Astrocyte of the spinal cord (primary cell): ENCODE measurements around the gene TMEM273.

Experiments
- DNase-seq: peaks from one replicate; pipeline ENCODE4 v3.0.0; 2011; ENCODE audit warnings: low read depth, low spot score
- H3K4me3 ChIP-seq: 2 replicates; pipeline ENCODE4 v1.5.1; 2011; ENCODE audit warnings: low read depth, mild to moderate bottlenecking, low read length, moderate library complexity
- in situ Hi-C: cut with HindIII; loops from 2 replicates; pipeline ENCODE4 v1.10.0; 2017; ENCODE audit warnings: low sequenced_read_pairs
- TF ChIP-seq, protein P1 (sequence below): IDR thresholded peaks from 2 replicates; pipeline ENCODE4 v1.5.1; 2012; ENCODE audit warnings: low read depth, mild to moderate bottlenecking, low read length, inconsistent platforms

TMEM273 gene

GRCh38 chr10:49174261-49174925 lies 13.8 kb downstream of the TMEM273 start:
- TF ChIP-seq, protein P1, sequence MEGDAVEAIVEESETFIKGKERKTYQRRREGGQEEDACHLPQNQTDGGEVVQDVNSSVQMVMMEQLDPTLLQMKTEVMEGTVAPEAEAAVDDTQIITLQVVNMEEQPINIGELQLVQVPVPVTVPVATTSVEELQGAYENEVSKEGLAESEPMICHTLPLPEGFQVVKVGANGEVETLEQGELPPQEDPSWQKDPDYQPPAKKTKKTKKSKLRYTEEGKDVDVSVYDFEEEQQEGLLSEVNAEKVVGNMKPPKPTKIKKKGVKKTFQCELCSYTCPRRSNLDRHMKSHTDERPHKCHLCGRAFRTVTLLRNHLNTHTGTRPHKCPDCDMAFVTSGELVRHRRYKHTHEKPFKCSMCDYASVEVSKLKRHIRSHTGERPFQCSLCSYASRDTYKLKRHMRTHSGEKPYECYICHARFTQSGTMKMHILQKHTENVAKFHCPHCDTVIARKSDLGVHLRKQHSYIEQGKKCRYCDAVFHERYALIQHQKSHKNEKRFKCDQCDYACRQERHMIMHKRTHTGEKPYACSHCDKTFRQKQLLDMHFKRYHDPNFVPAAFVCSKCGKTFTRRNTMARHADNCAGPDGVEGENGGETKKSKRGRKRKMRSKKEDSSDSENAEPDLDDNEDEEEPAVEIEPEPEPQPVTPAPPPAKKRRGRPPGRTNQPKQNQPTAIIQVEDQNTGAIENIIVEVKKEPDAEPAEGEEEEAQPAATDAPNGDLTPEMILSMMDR: no peak
- in situ Hi-C loops: no loop called here
- DNase-seq: no peak
- H3K4me3 ChIP-seq: no peak overlapping the region

GRCh38 chr10:49173853-49174252 lies 14.3 kb downstream of the TMEM273 start:
- H3K4me3 ChIP-seq: no peak overlapping the region
- TF ChIP-seq, protein P1: no peak
- in situ Hi-C loops: no loop called here
- DNase-seq: no peak

GRCh38 chr10:49173201-49173772 lies 14.9 kb downstream of the TMEM273 start:
- no peak for DNase-seq
- no peak overlapping the region for H3K4me3 ChIP-seq
- TF ChIP-seq, protein P1: no peak
- in situ Hi-C loops: no loop called here

DNA sequence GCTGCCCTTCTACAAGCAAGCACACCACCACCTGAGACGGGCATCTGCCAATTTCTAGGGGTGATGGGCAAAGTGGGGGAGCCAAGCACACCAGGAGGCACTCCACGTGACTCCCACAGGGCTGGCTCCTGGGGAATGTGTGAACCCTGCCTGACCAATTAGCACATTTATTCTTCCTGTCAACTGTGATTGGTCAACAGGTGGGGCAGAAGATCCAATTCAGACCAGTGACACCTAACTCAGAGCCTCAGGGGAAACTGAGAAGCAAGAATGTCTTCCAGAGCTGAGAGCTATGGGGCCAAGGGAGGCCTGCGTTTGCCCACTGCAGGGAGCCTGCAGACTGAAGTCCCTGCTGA lies 15.4 kb downstream of the TMEM273 start:
- in situ Hi-C loops: no loop called here
- H3K4me3 ChIP-seq: no peak overlapping the region
- no peak for DNase-seq
- TF ChIP-seq, protein P1: no peak

- DNase-seq: no peak
- in situ Hi-C loops: no loop called here
- H3K4me3 ChIP-seq: no peak overlapping the region
- TF ChIP-seq, protein P1: no peak
Observed at GRCh38 chr10:49172061-49172776, 16.0 kb downstream of the TMEM273 start.

DNA sequence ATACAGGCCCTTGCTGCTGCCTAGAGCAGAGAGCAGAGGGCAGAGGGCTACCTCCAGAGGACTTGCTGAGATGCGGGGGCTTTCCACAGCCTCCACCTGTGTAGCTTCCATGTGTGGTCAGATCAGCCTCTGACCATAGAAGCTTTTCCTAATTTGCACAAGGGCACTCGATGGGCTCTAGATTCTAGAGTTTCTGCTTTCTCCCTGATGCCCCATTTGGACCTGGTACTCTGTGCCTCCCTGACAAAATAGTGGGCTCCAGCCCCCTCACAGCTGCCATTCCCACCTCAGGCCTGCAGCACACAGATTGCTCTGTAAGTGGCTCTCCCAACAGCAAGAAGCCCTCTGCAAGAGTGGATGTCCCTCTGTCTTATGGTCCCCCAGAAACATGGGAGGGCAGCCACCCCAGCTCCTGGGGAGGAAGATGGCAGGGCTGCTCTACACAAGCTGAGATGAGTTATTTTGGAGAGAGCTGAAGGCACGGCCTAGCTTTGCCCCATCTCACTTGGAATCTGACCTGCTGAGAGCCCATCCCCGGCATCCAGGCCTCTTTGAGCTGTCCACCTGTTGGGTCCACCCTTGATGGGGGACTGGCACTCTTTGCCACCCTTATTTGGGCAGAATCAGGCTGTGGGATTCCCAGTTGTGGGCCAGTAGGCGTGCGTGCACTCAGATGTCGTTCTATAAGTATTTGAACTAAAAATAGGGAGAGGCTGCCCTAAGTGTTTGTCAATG lies 16.7 kb downstream of the TMEM273 start:
- TF ChIP-seq, protein P1: no peak
- no peak overlapping the region for H3K4me3 ChIP-seq
- DNase-seq: no peak

More for the DNA sequence above, 16.7 kb downstream of the TMEM273 start:
- in situ Hi-C loops: no loop called here
